ENCODE data around the gene U2AF1L4. TPM values are rescaled to one million over a fixed set of nuclear protein-coding genes. Genes with fewer than 3 reads are reported as not detected.

The U2AF1L4 gene
- polyA plus RNA-seq, 1 donor from 2014 or later = 57.0 TPM

Other genes starting within 250 kb of the U2AF1L4 start
- gene DMKN, start 231.8 kb downstream of the U2AF1L4 start, polyA plus RNA-seq = not detected in 2 replicates
- not detected in 2 replicates for gene SBSN, start 217.1 kb downstream of the U2AF1L4 start, polyA plus RNA-seq
- not detected in 2 replicates for gene GAPDHS, start 212.0 kb downstream of the U2AF1L4 start, polyA plus RNA-seq
- 106 and 108 TPM in 2 replicates for gene TMEM147, start 199.8 kb downstream of the U2AF1L4 start, polyA plus RNA-seq
- 0.34 TPM in 1 of 2 replicates, not detected in the other for gene ATP4A, start 181.8 kb downstream of the U2AF1L4 start, polyA plus RNA-seq
- not detected in 2 replicates for gene PMIS2, start 159.2 kb downstream of the U2AF1L4 start, polyA plus RNA-seq
- gene HAUS5, start 132.7 kb downstream of the U2AF1L4 start, polyA plus RNA-seq = 13.1 and 14.4 TPM in 2 replicates
- gene RBM42, start 116.4 kb downstream of the U2AF1L4 start, polyA plus RNA-seq = 58.5 and 73.5 TPM in 2 replicates
- gene ETV2, start 103.7 kb downstream of the U2AF1L4 start, polyA plus RNA-seq = 0.58 TPM in 1 of 2 replicates, not detected in the other
- 860 and 1,013 TPM in 2 replicates for gene COX6B1, start 97.1 kb downstream of the U2AF1L4 start, polyA plus RNA-seq
- gene UPK1A, start 78.9 kb downstream of the U2AF1L4 start, polyA plus RNA-seq = 0.26 TPM in 1 of 2 replicates, not detected in the other
- gene ZBTB32, start 40.9 kb downstream of the U2AF1L4 start, polyA plus RNA-seq = not detected in 2 replicates
- gene KMT2B, start 27.4 kb downstream of the U2AF1L4 start, polyA plus RNA-seq = 9.0 and 15.8 TPM in 2 replicates
- gene IGFLR1, start 3.0 kb downstream of the U2AF1L4 start, polyA plus RNA-seq = 4.6 and 7.2 TPM in 2 replicates
- gene PSENEN, start 233 bp upstream of the U2AF1L4 start, polyA plus RNA-seq = 46.2 and 46.7 TPM in 2 replicates
- gene LIN37, start 3.2 kb upstream of the U2AF1L4 start, polyA plus RNA-seq = 25.7 and 37.2 TPM in 2 replicates
- gene HSPB6, start 11.6 kb upstream of the U2AF1L4 start, polyA plus RNA-seq = not detected in 2 replicates
- 1.2 and 1.5 TPM in 2 replicates for gene PROSER3, start 12.8 kb upstream of the U2AF1L4 start, polyA plus RNA-seq
- gene ARHGAP33, start 30.1 kb upstream of the U2AF1L4 start, polyA plus RNA-seq = 20.5 and 46.0 TPM in 2 replicates
- not detected in 2 replicates for gene PRODH2, start 67.4 kb upstream of the U2AF1L4 start, polyA plus RNA-seq
- gene NPHS1, start 107.1 kb upstream of the U2AF1L4 start, polyA plus RNA-seq = 0.05 and 2.8 TPM in 2 replicates
- 0.79 and 2.1 TPM in 2 replicates for gene KIRREL2, start 111.5 kb upstream of the U2AF1L4 start, polyA plus RNA-seq
- gene APLP1, start 123.2 kb upstream of the U2AF1L4 start, polyA plus RNA-seq = 390 and 407 TPM in 2 replicates
- gene NFKBID, start 155.1 kb upstream of the U2AF1L4 start, polyA plus RNA-seq = 6.2 and 6.8 TPM in 2 replicates
- gene HCST, start 157.1 kb upstream of the U2AF1L4 start, polyA plus RNA-seq = not detected in 2 replicates
- not detected in 2 replicates for gene TYROBP, start 162.9 kb upstream of the U2AF1L4 start, polyA plus RNA-seq
- gene LRFN3, start 191.0 kb upstream of the U2AF1L4 start, polyA plus RNA-seq = 10.1 and 11.1 TPM in 2 replicates
- gene SDHAF1, start 249.8 kb upstream of the U2AF1L4 start, polyA plus RNA-seq = 65.3 and 71.6 TPM in 2 replicates